Left hindlimb (tissue), 1 donor: ENCODE measurements around the gene CD1B.
A peak's percentile ranks its signal among the peaks of the same experiment; 100 is the strongest.
"Not testable (repeated sequence)": the region's sequence is repeated elsewhere in the genome, so short reads cannot be mapped to it uniquely, and the experiment has no call there.

ENCODE experiments used
- DNase-seq: peaks from one replicate; pipeline ENCODE4 v3.0.0-alpha.2; 2018

The CD1B gene

DNA sequence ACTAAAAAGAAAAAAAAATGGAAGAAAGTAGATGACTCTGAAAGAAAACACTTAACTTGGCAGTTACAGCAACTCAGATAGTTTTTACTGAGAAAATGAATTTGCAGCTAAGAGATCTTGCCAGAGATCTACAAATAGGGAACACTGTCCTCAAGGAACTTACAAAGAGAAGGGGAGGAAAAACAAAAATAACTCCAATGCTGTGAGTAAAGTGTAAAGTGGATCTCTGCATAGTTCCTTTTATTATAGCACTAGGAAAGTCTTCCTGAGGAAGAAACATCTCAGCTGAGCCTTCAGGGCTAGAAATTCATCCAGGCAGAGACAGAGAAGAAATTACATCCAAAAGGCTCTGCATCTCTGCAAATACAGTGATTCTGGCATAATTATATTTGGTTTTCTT lies 3.9 kb downstream of the CD1B start:
- DNase-seq = no peak

DNA sequence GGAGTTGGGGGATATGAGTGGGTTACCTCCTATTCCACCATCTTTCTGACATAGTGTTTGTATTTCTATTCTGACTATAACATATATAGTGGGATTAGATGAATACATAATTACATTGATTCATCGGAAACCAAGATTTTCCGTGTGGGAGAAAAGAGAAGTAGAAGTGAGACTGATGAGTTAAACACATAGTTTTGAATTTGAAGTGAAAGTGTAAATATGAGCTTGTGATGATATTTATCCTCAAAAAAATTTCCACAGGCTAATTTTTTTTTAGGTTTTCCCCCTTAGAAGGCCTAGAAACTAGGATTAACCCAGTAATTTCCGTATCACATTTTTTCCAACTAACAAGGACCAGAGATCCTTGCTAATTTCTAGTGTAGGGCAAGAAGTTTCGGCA lies 6.9 kb downstream of the CD1B start:
- DNase-seq = no peak

DNA sequence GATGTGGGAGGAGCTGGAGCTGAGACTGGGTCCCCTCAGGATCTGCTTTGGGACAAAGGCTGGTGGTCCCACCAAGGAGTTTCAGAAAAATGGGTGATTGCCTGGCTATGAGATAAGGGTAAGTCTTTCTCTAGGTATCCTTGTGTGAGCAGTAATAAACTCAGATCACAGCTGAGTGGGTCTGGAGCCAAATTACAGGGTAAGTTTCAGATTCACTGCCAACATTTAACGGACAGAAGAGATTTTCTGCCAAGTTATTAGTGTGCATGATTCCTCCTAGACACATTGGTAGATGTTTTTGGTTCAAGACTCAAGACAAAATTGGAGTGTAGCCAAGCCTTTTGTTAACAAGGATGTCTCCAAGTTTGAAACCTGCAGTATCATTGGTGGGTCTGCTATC lies 7.5 kb downstream of the CD1B start:
- no peak for DNase-seq

DNA sequence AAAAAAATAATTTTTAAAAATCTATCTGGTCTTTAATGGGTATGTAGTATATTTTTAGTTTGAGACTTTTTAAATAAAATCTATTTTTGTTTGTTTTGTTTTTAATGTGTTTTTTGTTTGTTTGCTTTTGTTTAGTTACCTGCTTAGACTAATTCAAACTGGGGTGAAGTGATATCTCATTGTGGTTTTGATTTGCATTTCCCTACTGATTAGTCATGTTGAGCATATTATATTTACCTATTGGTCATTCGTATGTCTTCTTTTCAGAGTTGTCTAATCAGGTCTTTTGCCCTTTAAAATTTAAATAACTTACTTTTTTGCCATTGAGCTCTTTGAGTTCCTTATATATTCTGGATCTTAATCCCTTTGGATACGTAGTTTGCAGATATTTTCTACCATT lies 20.3 kb downstream of the CD1B start:
- no peak for DNase-seq

DNA sequence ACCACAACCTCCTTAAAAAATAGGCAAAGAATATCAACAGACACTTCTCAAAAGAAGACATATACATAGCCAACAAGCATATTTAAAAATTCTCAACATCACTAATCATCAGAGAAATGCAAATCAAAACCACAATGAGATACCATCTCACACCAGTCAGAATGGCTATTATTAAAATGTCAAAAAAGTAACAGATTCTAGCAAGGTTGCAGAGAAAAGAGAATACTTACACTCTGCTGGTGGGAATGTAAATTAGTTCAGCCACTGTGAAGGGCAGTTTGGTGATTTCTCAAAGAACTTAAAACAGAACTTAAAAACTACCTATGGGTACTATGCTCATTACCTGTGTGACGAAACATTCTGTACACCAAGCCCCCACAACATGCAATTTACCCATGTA lies 20.7 kb downstream of the CD1B start:
- no peak for DNase-seq

DNA sequence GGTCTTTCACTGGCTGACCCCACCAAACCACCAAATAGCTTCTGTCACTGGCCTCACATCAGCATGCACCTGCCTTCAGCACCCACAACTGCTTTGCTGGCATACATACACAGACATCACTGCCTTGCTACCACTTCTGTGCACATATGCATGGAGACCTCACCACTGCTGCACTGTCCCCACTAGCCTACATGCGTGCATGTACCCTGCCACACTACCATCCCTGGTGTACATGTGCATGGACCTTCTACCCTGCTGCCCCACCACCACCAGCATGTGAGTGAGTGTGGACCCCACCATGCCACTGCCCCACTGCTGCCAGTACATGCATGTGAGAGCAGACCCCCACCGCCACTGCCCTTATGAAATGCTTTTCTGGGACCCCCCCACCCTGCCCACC lies 35.5 kb downstream of the CD1B start:
- no peak for DNase-seq

DNA sequence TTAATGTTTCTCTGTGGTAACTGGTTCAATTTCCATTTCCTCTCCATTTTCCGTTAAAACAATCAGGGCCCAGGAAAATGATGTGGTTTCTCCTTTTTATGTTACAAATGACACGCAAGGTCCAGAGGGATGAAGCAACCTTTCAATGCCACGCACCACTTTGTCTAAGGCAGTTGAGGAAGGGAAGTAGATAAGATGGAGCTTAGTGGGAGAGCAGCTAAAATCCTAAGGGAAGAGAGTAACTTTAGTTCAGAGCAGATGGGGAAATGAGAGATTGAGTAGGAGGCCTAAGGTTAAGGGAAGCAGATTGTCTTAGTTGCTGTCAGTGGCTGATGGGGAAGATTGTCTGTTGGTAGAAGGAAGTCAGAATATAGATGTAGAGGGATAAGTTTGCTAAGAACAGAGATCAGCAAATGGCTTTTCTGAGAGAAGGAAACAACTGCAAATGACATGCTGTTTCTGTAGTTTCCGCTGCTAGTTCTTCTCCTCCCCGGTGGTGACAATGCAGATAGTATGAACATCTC lies 40.9 kb downstream of the CD1B start:
- no peak for DNase-seq

DNA sequence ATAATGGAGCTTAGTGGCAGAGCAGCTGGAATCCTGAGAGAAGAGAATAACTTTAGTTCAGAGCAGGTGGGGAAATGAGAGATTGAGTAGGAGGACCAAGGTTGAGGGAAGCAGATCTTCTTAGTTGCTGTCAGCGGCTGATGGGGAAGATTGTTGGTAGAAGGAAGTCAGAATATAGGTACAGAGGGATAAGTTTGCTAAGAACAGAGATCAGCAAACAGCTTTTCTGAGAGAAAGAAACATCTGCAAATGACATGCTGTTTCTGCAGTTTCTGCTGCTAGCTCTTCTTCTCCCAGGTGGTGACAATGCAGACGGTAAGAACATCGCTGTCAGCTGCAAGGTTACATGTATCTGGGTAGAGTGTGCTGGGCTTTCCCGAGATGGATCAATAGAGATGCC lies 41.5 kb downstream of the CD1B start, which contains the start of gene CD1C:
CD1C (plus strand) TSS at position 113 of the 400 bp plus-strand sequence; CDS start at position 255, 142 bp downstream.
- no peak for DNase-seq

DNA sequence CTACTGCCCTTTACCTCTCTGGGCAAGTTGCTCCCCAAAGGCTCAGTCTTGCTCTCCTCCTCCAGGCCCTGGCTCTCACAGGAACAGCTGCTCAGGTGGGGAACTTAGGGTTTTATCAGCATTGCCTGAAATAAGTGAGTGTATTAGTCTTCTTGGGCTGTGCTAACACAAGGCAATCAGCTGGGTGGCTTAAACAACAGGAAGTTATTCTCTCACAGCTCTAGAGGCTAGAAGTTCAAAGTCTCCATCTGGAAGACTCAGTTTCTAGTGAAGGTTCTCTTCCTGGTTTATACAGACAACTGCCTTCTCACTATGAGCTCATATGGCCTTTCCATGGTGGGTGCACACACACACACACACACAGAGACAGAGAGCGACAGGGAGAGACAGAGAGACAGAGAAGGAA lies 44.4 kb downstream of the CD1B start:
- DNase-seq = no peak

DNA sequence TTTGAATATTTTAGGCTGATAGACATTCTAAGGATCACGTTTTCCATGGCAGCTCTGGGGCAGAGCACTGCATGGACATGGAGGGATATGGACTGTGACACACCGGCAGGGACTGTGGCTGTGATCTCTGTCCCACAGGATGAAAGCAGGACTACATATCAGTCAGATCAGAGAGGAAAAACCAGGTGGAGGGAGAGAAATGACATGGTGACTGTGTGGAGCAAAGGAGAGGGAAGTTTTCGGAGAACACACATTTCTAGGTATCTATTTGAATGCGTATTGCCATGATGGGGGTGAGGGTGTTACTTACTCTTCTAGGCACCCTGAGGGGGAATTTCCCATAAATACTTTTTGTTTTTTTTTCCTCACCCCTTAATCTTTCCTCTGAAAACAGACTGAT lies 44.8 kb downstream of the CD1B start:
- no peak for DNase-seq

DNA sequence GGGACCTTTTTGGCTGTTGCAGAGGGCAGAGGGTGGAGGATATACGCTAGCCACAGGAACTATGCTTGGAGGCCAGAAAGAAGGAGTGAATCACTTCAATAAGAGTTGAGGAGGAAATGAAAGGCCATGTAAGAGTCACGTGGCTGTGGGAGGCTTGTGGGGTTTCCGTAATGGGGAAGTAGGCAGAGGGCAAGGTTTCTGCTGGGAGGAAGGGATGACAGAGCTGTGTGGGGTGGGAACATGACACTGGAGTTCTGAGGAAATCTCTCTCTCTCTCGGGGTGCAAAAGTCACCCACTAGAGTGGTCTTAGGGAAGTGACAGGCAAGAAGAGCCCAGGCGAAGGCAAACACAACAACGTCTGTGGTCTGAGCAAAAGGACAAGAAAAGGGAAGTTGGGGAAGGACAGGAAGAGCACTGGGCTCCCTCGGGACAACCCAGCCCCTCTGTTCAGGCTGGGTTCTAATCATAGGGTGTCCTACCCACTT lies 45.5 kb downstream of the CD1B start:
- DNase-seq = peak; percentile 49

DNA sequence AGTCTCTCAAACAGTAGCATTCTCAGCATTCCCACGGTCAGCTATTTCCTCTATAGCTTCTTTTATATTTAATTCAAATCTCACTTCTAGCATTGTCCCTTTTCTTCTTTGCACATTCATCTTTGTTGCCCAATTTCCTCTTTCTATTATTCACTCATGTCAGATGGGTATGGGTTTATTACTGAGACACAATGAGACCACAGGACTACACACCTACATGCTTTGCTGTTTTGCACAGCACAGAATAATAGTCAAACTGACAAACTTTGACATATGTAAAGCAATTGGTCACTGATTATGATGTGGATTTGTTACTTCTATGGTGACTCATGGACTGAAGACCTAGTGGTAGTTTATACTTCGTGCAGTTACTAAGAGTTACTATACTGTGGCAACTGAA lies 47.4 kb downstream of the CD1B start:
- no peak for DNase-seq

DNA sequence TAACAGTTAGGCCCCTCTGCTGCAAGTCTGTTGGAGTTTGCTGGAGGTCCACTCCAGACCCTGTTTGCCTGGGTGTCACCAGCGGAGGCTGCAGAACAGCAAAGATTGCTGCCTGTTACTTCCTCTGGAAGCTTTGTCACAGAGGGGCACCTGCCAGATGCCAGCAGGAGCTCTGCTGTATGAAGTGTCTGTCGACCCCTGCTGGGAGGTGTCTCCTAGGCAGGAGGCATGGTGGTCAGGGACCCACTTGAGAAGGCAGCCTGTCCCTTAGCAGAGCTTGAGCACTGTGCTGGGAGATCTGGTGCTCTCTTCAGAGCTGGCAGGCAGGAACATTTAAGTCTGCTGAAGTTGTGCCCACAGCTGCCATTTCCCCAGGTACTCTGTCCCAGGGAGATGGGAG lies 48.9 kb downstream of the CD1B start:
- DNase-seq = not testable (repeated sequence)
